NCI-H1436 (cell line): ENCODE data around the gene TBCEL.

ENCODE experiments used
- DNase-seq: peaks from one replicate; lab custom pipeline; 2025; lab: John Stamatoyannopoulos, UW

The TBCEL gene

DNA sequence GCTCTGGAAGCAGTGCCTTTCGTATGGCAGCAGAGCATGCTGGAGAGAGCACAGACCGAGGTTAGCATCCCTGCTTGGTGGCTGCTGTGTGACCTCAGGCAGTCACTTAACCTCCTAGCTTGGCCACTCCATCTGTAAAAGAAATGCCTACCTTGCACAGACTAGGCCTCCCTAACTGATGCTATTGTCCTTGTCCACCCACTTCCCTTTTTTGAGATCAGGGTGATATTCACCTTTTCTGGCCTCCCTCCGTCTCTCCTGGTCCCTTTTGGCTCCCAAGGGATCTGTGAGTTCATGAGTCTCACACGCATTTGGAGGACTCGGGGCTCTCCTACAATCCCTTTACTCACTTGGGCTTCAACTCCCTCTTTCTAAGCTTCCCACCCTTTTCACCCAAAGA is 114.4 kb downstream of the TBCEL start:
- no peak for DNase-seq

DNA sequence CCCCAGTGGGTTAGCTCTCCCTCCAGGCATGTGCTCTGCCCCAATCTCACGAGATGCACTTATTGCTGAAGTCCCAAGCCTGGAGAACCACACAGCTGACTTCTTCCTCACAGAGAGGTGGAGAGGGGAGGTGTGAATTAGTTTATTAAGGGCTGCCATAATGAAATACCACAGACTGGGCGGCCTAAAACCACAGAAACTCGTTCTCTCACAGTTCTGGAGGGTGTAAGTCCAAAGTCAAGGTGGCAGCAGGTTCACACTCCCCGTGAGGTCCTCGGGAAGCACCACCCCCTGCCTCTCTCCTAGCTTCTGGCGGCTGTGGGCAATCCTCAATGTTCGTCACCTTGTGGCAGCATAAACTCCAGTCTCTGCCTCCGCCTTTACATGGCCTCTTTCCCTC is 116.5 kb downstream of the TBCEL start:
- no peak for DNase-seq
